GM19240 (cell line): ENCODE results near the gene TRRAP.
"Not testable (repeated sequence)": the region's sequence is repeated elsewhere in the genome, so short reads cannot be mapped to it uniquely, and the experiment has no call there.

Experiments
- DNase-seq: peaks from one replicate; pipeline ENCODE4 v3.0.0; 2011; ENCODE audit warnings: low spot score; ENCODE audit not compliant: insufficient read length

TRRAP gene

DNA sequence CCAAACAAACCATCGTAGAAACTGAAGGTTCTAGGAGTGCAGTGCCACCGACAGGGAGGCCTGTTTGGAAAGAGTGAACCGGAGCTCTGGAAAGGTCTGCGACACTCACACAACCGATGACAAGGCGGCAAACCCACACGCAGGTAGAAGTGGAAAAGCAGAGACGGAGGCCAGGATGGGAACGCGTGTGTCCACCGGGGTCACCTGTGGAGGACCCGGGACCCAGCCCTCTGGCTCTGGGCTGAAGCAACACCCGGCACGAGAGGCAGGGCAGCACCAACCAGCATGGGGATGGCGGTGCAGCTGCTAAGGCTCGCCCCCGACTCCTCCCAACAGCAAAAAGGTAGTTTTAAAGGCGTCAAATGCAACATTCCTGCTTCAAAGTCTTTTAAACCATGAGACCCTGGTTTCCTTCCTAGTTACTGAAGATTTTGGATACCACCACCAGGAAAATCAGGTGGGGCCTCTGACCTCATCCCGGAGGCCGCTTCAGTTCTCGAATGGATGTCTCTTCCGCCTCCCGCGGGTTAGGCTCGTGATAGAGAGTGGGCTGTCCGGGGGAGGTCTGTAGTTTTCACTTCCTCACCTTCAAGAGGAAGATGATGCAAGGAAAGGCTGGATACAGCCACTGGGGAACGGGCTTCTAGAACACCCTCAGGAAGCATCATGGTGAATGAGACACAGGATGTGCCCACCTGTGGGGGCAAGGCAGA is 150.1 kb downstream of the TRRAP start:
- DNase-seq: no peak

DNA sequence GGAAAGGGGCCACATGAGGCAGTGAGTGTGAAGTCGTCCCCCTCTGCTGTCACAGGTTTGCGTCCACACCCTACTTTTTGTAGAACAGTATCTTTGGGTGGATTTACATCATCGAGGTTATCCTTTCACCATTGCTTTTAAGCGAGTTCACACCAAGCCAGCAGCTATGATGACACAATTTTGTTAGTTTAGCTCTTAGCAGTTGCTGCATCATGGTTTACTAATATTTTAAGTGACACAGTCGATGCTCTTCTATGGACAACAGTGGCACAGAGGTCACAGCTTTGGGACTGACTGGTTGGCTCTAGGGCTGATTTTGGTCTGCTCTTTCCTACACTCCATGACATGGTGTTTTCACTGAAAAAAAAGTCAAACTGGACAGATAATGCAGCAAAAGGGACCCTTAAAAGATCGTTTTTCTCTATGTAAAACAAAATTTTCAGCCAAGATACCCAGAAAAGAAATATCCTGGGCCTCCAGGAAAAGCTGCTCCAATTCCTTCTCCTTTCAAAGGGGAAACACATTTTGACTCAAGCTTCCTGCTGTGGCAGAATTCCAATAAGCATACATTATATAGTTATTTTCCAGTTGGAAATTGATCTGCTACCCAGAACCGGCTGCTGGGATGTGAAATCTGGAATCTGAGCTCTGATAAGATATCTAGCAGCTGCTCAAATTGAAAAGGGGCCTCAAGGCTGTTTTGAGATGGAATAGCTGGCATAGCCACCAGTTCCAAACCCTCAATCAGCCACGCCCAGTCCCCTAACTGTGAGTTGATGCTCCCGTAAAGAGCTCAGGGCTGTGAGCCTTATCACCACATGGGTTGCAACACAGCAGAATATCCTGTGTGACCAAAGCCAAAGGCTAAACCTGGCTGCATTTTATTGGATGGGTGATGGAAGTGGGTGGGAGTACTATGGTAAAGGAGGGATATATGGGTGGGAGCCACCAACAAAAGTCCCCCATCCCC is 151.4 kb downstream of the TRRAP start:
- DNase-seq: no peak

DNA sequence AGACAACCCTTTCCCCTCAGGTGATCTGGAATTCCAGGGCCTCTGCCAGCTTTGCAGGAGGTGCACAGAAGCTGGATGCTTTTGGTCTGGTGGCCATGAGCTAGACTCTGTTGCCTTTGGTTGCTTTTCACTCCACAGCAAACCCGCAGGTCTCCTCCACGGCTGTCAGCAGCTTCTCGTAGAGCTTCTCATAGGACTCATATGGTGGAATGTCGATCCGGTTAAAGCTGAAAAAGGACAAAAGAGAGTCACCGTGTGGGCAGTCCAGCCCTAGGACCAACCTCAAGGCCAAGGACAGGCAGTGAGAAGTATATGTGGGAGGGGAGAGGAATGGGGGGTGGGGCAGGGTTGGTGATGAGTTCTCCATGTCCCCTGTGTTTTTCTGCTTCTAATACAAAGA is 152.1 kb downstream of the TRRAP start:
- no peak for DNase-seq

DNA sequence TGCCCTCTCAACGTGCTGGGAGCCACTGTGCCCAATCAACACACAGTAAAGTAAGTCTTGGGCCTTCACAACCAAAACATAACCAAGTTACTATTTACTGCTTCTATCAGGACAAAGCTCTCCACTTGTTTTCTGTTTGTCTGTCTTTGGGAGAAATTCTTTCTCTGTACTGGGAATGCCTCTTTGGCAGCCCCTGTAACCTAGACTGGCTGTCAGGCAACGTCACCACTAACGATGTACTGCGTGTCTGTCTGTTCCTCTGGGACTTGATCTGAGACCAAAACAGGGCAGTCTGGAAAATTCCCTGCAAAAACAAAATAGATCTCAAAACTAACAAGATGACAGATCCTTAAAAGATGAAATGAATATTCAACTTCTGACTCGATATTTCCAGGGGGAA is 152.6 kb downstream of the TRRAP start:
- no peak for DNase-seq

DNA sequence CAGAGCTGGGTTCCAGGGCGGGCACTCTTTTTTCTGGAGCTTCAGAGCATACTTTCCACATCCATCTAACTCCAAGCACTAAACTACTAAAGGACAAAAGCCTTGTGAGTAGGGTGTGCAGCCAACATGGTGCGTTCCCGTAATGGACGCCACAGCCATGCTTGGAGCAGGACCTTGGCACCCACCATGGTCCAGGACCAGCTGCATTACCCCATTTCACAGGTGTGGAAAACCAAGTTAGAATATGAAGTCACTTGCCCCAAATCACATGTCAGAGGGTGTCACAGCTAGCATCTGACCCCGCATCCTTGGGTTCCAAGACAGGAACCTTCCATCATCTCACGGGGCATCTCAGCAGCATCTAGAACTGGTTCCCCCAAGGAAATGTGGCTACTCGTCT is 153.2 kb downstream of the TRRAP start:
- no peak for DNase-seq

- no peak for DNase-seq
Measured at GRCh38 chr7:99032928-99033327, 154.6 kb downstream of the TRRAP start.

DNA sequence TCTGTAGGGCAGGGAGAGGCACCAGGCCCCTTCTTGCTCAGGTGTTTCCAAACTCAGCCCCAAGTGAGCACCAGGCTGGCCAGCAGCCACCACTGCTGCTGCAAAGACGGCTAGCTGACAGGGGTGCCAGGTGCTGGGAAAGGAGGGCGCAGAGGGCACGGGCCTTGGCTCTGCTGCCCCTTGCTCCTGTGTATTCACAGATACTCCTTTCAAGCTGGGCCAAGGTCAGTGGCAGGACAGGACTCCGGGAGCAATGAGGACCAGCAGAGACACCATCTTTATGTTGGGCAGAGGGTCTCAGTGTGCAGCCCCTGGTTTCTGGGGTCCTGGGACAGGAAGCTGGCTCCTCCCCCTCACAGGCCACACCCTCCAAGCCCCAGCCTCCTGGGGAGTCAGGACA is 155.4 kb downstream of the TRRAP start:
- no peak for DNase-seq

DNA sequence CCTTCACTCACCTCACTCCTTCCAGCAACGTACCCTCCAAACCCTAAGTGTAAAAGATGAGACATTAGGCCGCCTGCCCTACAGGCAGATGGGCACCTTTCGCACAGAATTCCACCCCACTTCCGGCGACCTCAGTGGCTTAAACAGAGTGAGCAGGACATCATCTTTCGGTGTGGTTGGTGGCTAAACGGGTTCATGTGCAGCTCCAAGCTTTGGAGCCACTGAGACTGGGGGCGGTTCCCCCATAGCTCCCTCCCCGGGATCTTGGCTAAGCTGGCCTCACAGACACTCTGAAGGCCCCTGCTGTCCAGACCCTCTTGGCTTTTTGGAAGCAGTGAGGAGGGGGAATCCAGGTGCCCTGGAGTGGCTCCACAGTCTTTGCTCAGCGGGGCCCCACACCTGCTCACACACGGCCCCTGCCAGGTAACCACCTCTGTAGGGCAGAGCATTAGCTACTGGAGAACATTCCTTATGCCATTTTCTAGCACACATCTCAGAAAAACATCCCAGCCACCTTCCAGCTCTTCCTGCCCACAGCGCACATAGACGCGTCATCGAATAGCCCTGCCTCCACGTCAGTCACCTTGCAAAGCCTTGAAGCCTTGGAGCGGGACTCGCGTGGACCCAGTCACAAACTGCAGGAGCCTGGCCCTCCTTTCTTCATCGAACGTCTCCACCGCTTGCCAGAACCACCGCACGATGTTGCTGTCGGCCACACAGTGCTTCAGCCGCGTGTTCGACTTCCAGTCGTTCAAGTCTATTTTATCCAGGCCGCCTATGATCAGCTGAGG is 156.8 kb downstream of the TRRAP start:
- DNase-seq: no peak

- DNase-seq: no peak
Measured at GRCh38 chr7:99035723-99036545, 157.6 kb downstream of the TRRAP start.

DNA sequence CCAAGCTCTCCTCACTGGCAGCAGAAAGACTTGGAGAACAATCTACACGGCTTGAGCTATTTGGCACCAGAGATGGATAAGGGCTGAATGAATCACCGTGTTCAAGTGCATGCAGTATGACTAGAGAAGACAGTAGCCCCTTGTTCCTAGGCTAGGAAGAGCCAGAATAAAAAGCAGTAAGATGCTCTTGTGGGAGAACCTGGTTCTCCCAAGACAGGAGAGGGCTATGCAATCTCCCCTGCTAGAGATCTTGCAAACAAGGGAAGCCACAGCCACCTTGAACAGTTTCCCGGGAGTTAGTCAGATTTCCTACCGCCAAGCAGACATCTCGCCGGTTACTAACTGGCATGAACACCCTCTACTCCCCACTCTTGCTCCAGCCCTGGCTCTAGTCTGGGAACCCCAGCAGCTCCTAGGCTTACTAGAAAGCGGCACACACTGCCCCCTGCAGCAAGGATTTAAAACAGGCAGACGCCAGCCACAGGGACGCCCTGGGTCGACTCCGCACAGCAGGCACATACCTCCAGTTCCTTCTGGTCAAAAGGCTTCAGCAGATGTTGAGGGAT is 158.3 kb downstream of the TRRAP start:
- DNase-seq: no peak

DNA sequence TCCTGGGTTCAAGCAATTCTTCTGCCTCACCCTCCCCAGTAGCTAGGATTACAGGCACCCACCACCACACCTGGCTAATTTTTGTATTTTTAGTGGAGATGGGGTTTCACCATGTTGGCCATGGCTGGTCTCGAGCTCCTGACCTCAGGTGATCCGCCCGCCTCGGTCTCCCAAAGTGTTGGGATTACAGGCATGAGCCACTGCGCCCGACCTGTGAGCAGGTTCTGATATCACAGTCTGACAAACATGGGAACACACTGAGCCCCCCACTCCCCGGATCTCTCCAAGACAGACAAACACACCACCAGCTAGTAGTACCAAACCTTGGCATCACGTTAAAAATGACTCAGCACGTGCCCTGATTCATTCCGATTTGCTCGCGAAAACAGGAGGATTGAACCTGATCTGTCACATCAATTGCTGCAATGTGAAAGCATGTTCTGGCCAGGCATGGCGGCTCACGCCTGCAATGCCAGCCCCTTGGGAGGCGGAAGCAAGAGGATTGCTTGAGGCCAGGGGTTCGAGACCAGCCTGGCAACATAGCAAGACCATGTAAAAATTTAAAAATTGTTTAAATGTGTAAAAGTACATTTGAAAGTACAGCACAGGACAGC is 159.1 kb downstream of the TRRAP start:
- DNase-seq: no peak

DNA sequence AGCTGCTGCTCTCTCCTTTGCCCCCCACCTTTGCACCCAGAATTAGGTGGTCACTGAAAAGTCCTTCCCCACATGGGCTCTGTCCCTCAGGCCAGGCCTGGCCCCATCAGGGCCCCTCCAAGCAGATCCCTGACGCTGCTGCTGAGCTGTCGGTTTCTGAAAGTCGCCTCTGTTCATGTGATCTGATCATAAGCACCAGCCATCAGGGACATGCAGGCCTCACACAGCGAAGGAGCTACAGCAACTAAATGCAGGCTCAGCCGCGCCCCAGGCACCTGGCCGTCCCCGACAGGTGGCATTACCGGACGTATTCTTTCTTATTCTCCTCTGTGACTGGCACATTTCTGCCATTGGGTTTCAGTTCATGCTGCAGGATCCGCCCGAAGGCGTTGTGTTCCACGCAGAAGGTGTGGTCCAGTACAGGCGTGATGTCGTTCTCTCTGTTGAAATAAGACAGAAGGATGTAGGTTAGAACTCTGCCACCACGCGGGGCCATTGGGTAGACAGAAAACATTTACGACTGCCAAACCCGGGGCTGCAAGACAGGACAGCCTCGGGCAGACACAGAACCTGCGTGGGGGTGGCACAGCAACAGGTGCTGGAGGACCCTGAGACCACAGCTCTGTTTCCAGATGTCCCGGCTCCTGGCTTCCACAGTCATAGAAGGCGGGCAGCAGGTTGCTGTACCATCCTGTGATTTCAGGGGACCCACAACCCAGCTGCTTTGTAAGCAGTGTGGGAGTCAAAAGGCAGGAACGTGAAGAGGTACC is 159.9 kb downstream of the TRRAP start:
- DNase-seq: no peak

DNA sequence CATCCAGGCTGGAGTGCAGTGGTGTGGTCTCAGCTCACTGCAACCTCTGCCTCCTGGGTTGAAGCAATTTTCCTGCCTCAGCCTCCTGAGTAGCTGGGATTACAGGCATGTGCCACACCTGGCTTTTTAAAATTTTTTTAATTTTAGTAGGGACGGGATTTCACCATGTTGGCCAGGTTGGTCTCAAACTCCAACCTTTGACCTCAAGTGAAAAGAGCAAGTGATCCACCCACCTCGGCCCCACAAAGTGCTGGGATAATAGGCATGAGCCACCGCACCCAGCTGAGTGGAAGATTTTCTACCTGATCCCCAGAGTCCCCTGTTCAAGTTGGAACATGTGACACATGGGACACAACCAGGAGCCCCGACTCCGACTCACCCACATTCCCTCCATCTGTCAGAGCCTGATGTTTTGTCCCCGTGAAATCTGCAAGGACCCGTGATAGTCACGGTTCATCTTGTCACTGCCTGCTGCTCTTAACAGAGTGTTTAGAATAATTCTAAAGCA is 161.1 kb downstream of the TRRAP start:
- no peak for DNase-seq

GRCh38 chr7:99040104-99040958 is 162.0 kb downstream of the TRRAP start:
- peak; percentile 41 for DNase-seq

GRCh38 chr7:99041526-99041925 is 163.2 kb downstream of the TRRAP start:
- no peak for DNase-seq

DNA sequence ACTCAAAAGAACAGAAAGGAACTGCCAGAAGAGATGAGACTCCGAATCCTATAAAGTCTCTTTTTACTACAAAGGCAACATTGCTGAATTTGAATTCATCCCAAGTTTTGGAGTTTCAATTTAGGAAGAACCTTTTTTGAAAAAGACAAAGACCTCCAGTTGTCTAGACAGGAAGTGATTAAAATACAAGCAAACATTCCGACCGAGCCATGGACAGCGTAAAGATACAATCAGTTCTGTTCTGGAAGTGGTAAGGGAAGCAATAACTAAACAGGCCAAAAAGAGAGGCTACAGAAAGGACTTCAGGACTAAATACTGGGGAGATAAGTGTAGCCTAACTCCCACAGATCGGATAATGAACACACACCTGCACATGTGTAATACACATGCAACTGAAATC is 164.6 kb downstream of the TRRAP start:
- no peak for DNase-seq

GRCh38 chr7:99044858-99045257 is 166.5 kb downstream of the TRRAP start:
- not testable (repeated sequence) for DNase-seq

GRCh38 chr7:99046262-99046661 is 167.9 kb downstream of the TRRAP start:
- DNase-seq: not testable (repeated sequence)
